ENCODE results near the gene ERC2.

DNA sequence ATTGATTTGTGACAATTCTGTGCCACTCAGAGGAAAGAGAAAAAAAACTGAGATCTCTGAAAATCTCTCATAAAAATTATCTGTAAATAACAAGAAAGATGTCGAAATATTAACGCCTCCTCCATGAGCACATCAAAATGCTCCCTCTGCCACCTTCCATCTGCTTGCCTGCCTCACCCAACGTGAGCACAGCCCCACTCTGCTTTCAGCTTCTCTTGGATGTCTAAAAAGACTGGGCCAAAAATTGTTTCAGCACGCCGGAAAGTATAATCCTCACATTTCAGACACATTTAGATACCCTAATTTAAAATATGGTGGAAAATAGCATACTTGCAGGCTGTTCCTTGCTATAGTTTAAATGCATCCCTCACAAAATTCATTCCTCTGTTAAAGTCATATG is 57.1 kb downstream of the ERC2 start:
- TF ChIP-seq CTCF (IDR thresholded peaks at IDR 0.05) (no peak), POLR2AphosphoS5 (IDR thresholded peaks at IDR 0.05) (no peak), POLR2A (IDR thresholded peaks at IDR 0.05) (no peak), EP300 (IDR thresholded peaks at IDR 0.05) (no peak)

All from upper lobe of left lung (tissue), 4 donors.